ENCODE data around the gene LGI2. TPM values are rescaled to one million over a fixed set of nuclear protein-coding genes. Genes with fewer than 3 reads are reported as not detected.
A peak's percentile ranks its signal among the peaks of the same experiment; 100 is the strongest.

LGI2 gene
- polyA plus RNA-seq, 5 donors, result 3.0 to 7.2 (median 5.2) TPM

GRCh38 chr4:24999392-25000089 is 31.2 kb downstream of the LGI2 start:
- DNase-seq, result no peak

- DNase-seq, result no peak
Measured at GRCh38 chr4:24995346-24995919, 35.3 kb downstream of the LGI2 start.

GRCh38 chr4:24993551-24994080 is 37.1 kb downstream of the LGI2 start:
- no peak for DNase-seq

GRCh38 chr4:24992968-24993367 is 37.8 kb downstream of the LGI2 start:
- DNase-seq, result no peak

GRCh38 chr4:24991015-24991414 is 39.7 kb downstream of the LGI2 start:
- DNase-seq, result no peak

- no peak for DNase-seq
Measured at GRCh38 chr4:24989327-24989726, 41.4 kb downstream of the LGI2 start.

- no peak for DNase-seq
Measured at GRCh38 chr4:24988776-24989175, 42.0 kb downstream of the LGI2 start.

- no peak for DNase-seq
Measured at GRCh38 chr4:24984602-24985532, 45.9 kb downstream of the LGI2 start.

- no peak for DNase-seq
Measured at GRCh38 chr4:24980740-24981139, 50.0 kb downstream of the LGI2 start.

GRCh38 chr4:24980064-24980690 is 50.6 kb downstream of the LGI2 start:
- peak; percentile 27 to 58 for DNase-seq

GRCh38 chr4:24979554-24979953 is 51.2 kb downstream of the LGI2 start:
- peak; percentile 29 to 48 for DNase-seq

- no peak for DNase-seq
Measured at GRCh38 chr4:24978291-24979075, 52.3 kb downstream of the LGI2 start.

- DNase-seq, result no peak
Measured at GRCh38 chr4:24975510-24975909, 55.2 kb downstream of the LGI2 start.

- no peak for DNase-seq
Measured at GRCh38 chr4:24973747-24974601, 56.8 kb downstream of the LGI2 start.

GRCh38 chr4:24973404-24973746 is 57.4 kb downstream of the LGI2 start:
- DNase-seq, result no peak

GRCh38 chr4:24971192-24971591 is 59.6 kb downstream of the LGI2 start:
- DNase-seq, result no peak

- DNase-seq, result no peak
Measured at GRCh38 chr4:24970635-24971034, 60.1 kb downstream of the LGI2 start.

GRCh38 chr4:24970191-24970590 is 60.6 kb downstream of the LGI2 start:
- DNase-seq, result no peak

GRCh38 chr4:24969486-24969885 is 61.3 kb downstream of the LGI2 start:
- no peak for DNase-seq

GRCh38 chr4:24968992-24969391 is 61.8 kb downstream of the LGI2 start:
- DNase-seq, result no peak
